HEK293 (cell line): ENCODE results near the gene BICRA.

ENCODE experiments used
- CTCF ChIA-PET: fragments of 350-600 bp; formaldehyde crosslinking; extraction: SDS; loops from one replicate; lab custom pipeline; 2021; ENCODE audit warnings: antibody characterized with exemption; lab: Yijun Ruan, JAX
- POLR2A ChIA-PET: fragments of 300-600 bp; formaldehyde crosslinking; extraction: SDS; loops from one replicate; lab custom pipeline; 2020; ENCODE audit warnings: antibody characterized with exemption, inconsistent platforms; lab: Yijun Ruan, JAX
- H3K27ac ChIP-seq: fragments of 200-500 bp; sonication (Bioruptor generic); 2 replicates; pipeline ENCODE4 v1.5.1; 2014; ENCODE audit warnings: low read depth, low read length, control low read depth, inconsistent platforms; ENCODE audit errors: extremely low read depth
- H3K36me3 ChIP-seq, 2 experiments: fragments of 200-500 bp in 1 of 2; sonication (Bioruptor generic) in 1 of 2; 1 replicate in 1 of 2; 2 replicates in 1 of 2; pipeline ENCODE4 v1.5.1; 2014 to 2017; ENCODE audit warnings: inconsistent platforms in 2 of 2, low read length in 2 of 2; ENCODE audit not compliant: control insufficient read depth in 2 of 2, insufficient read depth in 1 of 2
- H3K4me1 ChIP-seq: fragments of 200-500 bp; sonication (Bioruptor generic); 2 replicates; pipeline ENCODE4 v1.5.1; 2014; ENCODE audit warnings: mild to moderate bottlenecking, low read length, inconsistent platforms; ENCODE audit not compliant: control insufficient read depth, insufficient read depth
- H3K4me3 ChIP-seq: 2 replicates; pipeline ENCODE4 v1.5.1; 2011; ENCODE audit warnings: low read depth, mild to moderate bottlenecking, control low read depth, low read length, moderate library complexity
- H3K9me3 ChIP-seq: fragments of 200-500 bp; sonication (Bioruptor generic); 2 replicates; pipeline ENCODE4 v1.5.1; 2014; ENCODE audit warnings: low read depth, low read length, inconsistent platforms; ENCODE audit not compliant: control insufficient read depth, insufficient read depth
- KLF10 ChIP-seq: fragments of 450-650 bp; IDR thresholded peaks from 2 replicates; pipeline ENCODE4 v1.5.1; 2018; ENCODE audit warnings: missing biosample characterization, mild to moderate bottlenecking, missing genetic modification characterization
- SCRT1 ChIP-seq: fragments of 450-650 bp; formaldehyde crosslinking; IDR thresholded peaks from 2 replicates; pipeline ENCODE4 v1.5.1; 2016; ENCODE audit warnings: missing biosample characterization, missing genetic modification characterization, borderline replicate concordance
- SP7 ChIP-seq: fragments of 450-650 bp; formaldehyde crosslinking; IDR thresholded peaks from 2 replicates; pipeline ENCODE4 v1.5.1; 2016; ENCODE audit warnings: missing biosample characterization, missing genetic modification characterization
- WT1 ChIP-seq: fragments of 450-650 bp; formaldehyde crosslinking; IDR thresholded peaks from 2 replicates; pipeline ENCODE4 v1.5.1; 2016; ENCODE audit warnings: missing biosample characterization, missing genetic modification characterization
- YY1 ChIP-seq: fragments of 450-650 bp; formaldehyde crosslinking; IDR thresholded peaks from 2 replicates; pipeline ENCODE4 v1.5.1; 2018; ENCODE audit warnings: missing biosample characterization, missing genetic modification characterization
- ZFHX2 ChIP-seq: fragments of 450-650 bp; formaldehyde crosslinking; conservative IDR thresholded peaks from 2 replicates; pipeline ENCODE4 v1.5.1; 2016; ENCODE audit warnings: missing biosample characterization, missing genetic modification characterization
- ZNF112 ChIP-seq: fragments of 450-650 bp; formaldehyde crosslinking; IDR thresholded peaks from 2 replicates; pipeline ENCODE4 v1.5.0; 2017; ENCODE audit warnings: missing biosample characterization, missing genetic modification characterization
- ZNF121 ChIP-seq: fragments of 450-650 bp; formaldehyde crosslinking; IDR thresholded peaks from 2 replicates; pipeline ENCODE4 v1.5.1; 2016; ENCODE audit warnings: missing biosample characterization, missing genetic modification characterization
- ZNF138 ChIP-seq: fragments of 450-650 bp; formaldehyde crosslinking; IDR thresholded peaks from 2 replicates; pipeline ENCODE4 v1.5.1; 2016; ENCODE audit warnings: missing biosample characterization, missing genetic modification characterization, borderline replicate concordance
- ZNF19 ChIP-seq: fragments of 450-650 bp; formaldehyde crosslinking; IDR thresholded peaks from 2 replicates; pipeline ENCODE4; 2016; ENCODE audit warnings: missing biosample characterization, missing genetic modification characterization, low read depth
- ZNF2 ChIP-seq: fragments of 450-650 bp; formaldehyde crosslinking; IDR thresholded peaks from 2 replicates; pipeline ENCODE4 v1.5.1; 2016; ENCODE audit warnings: missing biosample characterization, missing genetic modification characterization
- ZNF211 ChIP-seq: fragments of 450-650 bp; formaldehyde crosslinking; IDR thresholded peaks from 2 replicates; pipeline ENCODE4 v1.5.1; 2016; ENCODE audit warnings: low read depth, missing biosample characterization, missing genetic modification characterization
- ZNF302 ChIP-seq: fragments of 450-650 bp; formaldehyde crosslinking; IDR thresholded peaks from 2 replicates; pipeline ENCODE4 v1.5.1; 2016; ENCODE audit warnings: missing biosample characterization, missing genetic modification characterization, low read depth
- ZNF433 ChIP-seq: fragments of 450-650 bp; formaldehyde crosslinking; IDR thresholded peaks from 2 replicates; pipeline ENCODE4 v1.5.1; 2016; ENCODE audit warnings: missing biosample characterization, missing genetic modification characterization, low read depth
- ZNF473 ChIP-seq: fragments of 450-650 bp; formaldehyde crosslinking; IDR thresholded peaks from 2 replicates; pipeline ENCODE4 v1.5.1; 2017; ENCODE audit warnings: missing biosample characterization, missing genetic modification characterization
- ZNF530 ChIP-seq: fragments of 450-650 bp; formaldehyde crosslinking; IDR thresholded peaks from 2 replicates; pipeline ENCODE4 v1.5.1; 2016; ENCODE audit warnings: low read depth, missing biosample characterization, missing genetic modification characterization
- ZNF623 ChIP-seq: fragments of 450-650 bp; formaldehyde crosslinking; IDR thresholded peaks from 2 replicates; pipeline ENCODE4 v1.5.1; 2016; ENCODE audit warnings: missing biosample characterization, missing genetic modification characterization
- ZNF654 ChIP-seq: fragments of 450-650 bp; formaldehyde crosslinking; IDR thresholded peaks from 2 replicates; pipeline ENCODE4 v1.5.1; 2016; ENCODE audit warnings: low read depth, missing biosample characterization, missing genetic modification characterization
- ZNF701 ChIP-seq: fragments of 450-650 bp; formaldehyde crosslinking; IDR thresholded peaks from 2 replicates; pipeline ENCODE4 v1.5.1; 2016; ENCODE audit warnings: missing biosample characterization, missing genetic modification characterization
- ZNF837 ChIP-seq: fragments of 450-650 bp; formaldehyde crosslinking; IDR thresholded peaks from 2 replicates; pipeline ENCODE4 v1.5.1; 2016; ENCODE audit warnings: missing biosample characterization, missing genetic modification characterization
- ZXDB ChIP-seq: fragments of 450-650 bp; formaldehyde crosslinking; IDR thresholded peaks from 2 replicates; pipeline ENCODE4 v1.5.1; 2016; ENCODE audit warnings: missing biosample characterization, missing genetic modification characterization
- TF ChIP-seq, protein P1 (sequence below): fragments of 450-650 bp; formaldehyde crosslinking; IDR thresholded peaks from 2 replicates; pipeline ENCODE4; 2016; ENCODE audit warnings: missing biosample characterization, missing genetic modification characterization
- TF ChIP-seq, protein P2 (sequence below): fragments of 450-650 bp; formaldehyde crosslinking; IDR thresholded peaks from 2 replicates; pipeline ENCODE4 v1.5.0; 2017; ENCODE audit warnings: missing biosample characterization, missing genetic modification characterization, borderline replicate concordance
- TF ChIP-seq, protein P3 (sequence below): fragments of 450-650 bp; formaldehyde crosslinking; IDR thresholded peaks from 2 replicates; pipeline ENCODE4 v1.5.1; 2016; ENCODE audit warnings: missing biosample characterization, missing genetic modification characterization
- TF ChIP-seq, protein P4 (sequence below): fragments of 450-650 bp; formaldehyde crosslinking; IDR thresholded peaks from 2 replicates; pipeline ENCODE4 v1.5.1; 2016; ENCODE audit warnings: missing biosample characterization, missing genetic modification characterization, low read depth
- TF ChIP-seq, protein P5 (sequence below): fragments of 450-650 bp; IDR thresholded peaks from 2 replicates; pipeline ENCODE4 v1.5.1; 2018; ENCODE audit warnings: missing biosample characterization, missing genetic modification characterization
- TF ChIP-seq, protein P6 (sequence below): fragments of 450-650 bp; formaldehyde crosslinking; IDR thresholded peaks from 2 replicates; pipeline ENCODE4 v1.5.1; 2016; ENCODE audit warnings: missing biosample characterization, missing genetic modification characterization

The BICRA gene

DNA sequence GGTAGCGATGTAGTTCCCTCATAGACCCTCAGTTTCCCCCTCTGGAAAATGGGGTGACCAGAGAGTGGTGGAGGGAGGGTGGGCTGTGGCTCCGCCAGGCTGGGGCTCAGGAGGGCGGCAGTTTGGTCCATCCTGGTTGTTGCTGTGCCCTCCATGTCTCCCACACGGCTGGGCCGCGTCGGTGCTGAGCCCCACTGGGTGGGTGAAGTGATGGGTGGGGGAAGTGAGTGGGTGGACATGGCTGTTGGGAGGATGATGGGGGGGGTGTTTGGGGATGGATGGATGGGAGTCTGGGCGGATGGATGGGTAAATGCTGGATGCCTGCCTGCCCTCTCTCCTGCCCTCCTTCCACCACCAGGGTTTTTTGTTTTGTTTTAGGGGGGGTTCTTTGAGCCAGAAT lies 87.7 kb downstream of the BICRA start (continued):
- TF ChIP-seq, protein P1, sequence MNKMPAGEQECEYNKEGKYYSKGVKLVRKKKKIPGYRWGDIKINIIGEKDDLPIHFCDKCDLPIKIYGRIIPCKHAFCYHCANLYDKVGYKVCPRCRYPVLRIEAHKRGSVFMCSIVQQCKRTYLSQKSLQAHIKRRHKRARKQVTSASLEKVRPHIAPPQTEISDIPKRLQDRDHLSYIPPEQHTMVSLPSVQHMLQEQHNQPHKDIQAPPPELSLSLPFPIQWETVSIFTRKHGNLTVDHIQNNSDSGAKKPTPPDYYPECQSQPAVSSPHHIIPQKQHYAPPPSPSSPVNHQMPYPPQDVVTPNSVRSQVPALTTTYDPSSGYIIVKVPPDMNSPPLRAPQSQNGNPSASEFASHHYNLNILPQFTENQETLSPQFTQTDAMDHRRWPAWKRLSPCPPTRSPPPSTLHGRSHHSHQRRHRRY = no peak
- TF ChIP-seq ZNF138 (tag by site-specific recombination) (no peak), YY1 (tag by site-specific recombination) (no peak), ZNF2 (no peak), ZNF530 (tag by site-specific recombination) (no peak), ZNF701 (tag by site-specific recombination) (no peak), WT1 (tag by site-specific recombination) (no peak), ZNF112 (tag by site-specific recombination) (no peak), ZNF433 (tag by site-specific recombination) (no peak), ZNF302 (tag by site-specific recombination) (no peak), SCRT1 (tag by site-specific recombination) (no peak), SP7 (tag by site-specific recombination) (no peak), ZXDB (no peak)
- TF ChIP-seq, protein P2, sequence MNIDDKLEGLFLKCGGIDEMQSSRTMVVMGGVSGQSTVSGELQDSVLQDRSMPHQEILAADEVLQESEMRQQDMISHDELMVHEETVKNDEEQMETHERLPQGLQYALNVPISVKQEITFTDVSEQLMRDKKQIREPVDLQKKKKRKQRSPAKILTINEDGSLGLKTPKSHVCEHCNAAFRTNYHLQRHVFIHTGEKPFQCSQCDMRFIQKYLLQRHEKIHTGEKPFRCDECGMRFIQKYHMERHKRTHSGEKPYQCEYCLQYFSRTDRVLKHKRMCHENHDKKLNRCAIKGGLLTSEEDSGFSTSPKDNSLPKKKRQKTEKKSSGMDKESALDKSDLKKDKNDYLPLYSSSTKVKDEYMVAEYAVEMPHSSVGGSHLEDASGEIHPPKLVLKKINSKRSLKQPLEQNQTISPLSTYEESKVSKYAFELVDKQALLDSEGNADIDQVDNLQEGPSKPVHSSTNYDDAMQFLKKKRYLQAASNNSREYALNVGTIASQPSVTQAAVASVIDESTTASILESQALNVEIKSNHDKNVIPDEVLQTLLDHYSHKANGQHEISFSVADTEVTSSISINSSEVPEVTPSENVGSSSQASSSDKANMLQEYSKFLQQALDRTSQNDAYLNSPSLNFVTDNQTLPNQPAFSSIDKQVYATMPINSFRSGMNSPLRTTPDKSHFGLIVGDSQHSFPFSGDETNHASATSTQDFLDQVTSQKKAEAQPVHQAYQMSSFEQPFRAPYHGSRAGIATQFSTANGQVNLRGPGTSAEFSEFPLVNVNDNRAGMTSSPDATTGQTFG (tag by site-specific recombination) = no peak
- TF ChIP-seq, protein P3, sequence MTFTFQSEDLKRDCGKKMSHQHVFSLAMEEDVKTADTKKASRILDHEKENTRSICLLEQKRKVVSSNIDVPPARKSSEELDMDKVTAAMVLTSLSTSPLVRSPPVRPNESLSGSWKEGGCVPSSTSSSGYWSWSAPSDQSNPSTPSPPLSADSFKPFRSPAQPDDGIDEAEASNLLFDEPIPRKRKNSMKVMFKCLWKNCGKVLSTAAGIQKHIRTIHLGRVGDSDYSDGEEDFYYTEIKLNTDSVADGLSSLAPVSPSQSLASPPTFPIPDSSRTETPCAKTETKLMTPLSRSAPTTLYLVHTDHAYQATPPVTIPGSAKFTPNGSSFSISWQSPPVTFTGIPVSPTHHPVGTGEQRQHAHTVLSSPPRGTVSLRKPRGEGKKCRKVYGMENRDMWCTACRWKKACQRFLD (tag by site-specific recombination) = no peak

DNA sequence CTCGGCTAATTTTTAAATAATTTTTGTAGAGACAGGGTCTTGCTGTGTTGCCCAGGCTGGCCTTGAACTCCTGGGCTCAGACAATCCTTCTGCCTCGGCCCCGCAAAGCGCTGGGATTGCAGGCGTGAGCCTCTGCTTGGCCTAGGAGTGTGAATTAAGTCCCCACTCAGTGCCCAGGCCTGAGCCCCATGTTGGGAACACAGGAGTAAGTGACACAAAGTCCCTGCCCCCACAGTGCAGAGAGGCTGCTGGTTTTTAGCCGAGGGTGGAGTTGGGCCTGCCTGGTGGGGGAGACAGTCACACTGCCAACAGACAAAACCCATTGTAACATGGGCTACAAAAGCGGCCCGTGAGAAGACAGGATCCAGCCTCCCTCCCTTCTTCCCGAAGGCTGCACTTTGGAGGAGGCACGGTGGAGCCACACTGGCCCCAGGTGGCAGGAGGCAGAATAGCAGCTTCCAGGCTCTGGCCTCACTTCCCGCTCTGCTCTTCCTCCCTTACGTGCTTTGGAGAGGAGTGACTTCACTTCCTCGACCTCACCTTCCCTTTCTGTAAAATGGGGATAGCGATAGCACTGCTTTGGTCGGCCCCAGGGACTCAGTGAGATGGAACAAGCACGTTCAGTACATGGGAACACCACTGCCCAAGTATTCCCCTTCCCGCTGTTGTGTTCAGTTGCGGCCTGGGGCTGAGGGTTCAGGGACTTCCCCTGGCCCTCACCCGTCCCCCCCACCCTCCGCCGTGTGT lies 89.1 kb downstream of the BICRA start:
- Histone ChIP-seq H3K27ac (0 out of 2 replicates have a peak overlapping the region, but pooled peaks have one; percentile 52), H3K36me3 (peaks cover 11 to 49% of the 10 kb centered on the region in 2 experiments; a peak in 2 of 3 replicates), H3K9me3 (no peaks in the 10 kb centered on the region), H3K4me1 (no peaks in the 10 kb centered on the region), H3K4me3 (no peak overlapping the region)
- ChIA-PET POLR2A (interaction anchor here (1.0 to 1.5 kb wide), 2 partner anchors 61 to 214 kb away, joined by 3 read pairs; partner anchors contain the start of gene KPTN), CTCF (interaction anchor here (0.6 to 6.4 kb wide), 20 partner anchors 9 to 709 kb away, joined by 3 to 102 read pairs (median 4); partner anchors contain the start of genes EHD2, KPTN and NOP53)
- TF ChIP-seq, protein P4, sequence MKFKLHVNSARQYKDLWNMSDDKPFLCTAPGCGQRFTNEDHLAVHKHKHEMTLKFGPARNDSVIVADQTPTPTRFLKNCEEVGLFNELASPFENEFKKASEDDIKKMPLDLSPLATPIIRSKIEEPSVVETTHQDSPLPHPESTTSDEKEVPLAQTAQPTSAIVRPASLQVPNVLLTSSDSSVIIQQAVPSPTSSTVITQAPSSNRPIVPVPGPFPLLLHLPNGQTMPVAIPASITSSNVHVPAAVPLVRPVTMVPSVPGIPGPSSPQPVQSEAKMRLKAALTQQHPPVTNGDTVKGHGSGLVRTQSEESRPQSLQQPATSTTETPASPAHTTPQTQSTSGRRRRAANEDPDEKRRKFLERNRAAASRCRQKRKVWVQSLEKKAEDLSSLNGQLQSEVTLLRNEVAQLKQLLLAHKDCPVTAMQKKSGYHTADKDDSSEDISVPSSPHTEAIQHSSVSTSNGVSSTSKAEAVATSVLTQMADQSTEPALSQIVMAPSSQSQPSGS (tag by site-specific recombination) = 0 out of 2 replicates have a peak, but pooled peaks have one; percentile 29
- no peak for TF ChIP-seq ZNF211 (tag by site-specific recombination)
- TF ChIP-seq, protein P5, sequence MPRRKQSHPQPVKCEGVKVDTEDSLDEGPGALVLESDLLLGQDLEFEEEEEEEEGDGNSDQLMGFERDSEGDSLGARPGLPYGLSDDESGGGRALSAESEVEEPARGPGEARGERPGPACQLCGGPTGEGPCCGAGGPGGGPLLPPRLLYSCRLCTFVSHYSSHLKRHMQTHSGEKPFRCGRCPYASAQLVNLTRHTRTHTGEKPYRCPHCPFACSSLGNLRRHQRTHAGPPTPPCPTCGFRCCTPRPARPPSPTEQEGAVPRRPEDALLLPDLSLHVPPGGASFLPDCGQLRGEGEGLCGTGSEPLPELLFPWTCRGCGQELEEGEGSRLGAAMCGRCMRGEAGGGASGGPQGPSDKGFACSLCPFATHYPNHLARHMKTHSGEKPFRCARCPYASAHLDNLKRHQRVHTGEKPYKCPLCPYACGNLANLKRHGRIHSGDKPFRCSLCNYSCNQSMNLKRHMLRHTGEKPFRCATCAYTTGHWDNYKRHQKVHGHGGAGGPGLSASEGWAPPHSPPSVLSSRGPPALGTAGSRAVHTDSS = peak; percentile 73
- TF ChIP-seq KLF10 = no peak
- TF ChIP-seq ZNF473 = no peak
- TF ChIP-seq ZNF654 (tag by site-specific recombination) = peak; percentile 93
- TF ChIP-seq ZNF19 (tag by site-specific recombination) = no peak
- peak; percentile 27; the same call in 1 of the 2 replicates for TF ChIP-seq ZNF623 (tag by site-specific recombination)
- peak; percentile 62; the same call in 1 of the 2 replicates for TF ChIP-seq SP7 (tag by site-specific recombination)
- TF ChIP-seq ZNF837 (tag by site-specific recombination) = no peak
- TF ChIP-seq, protein P6, sequence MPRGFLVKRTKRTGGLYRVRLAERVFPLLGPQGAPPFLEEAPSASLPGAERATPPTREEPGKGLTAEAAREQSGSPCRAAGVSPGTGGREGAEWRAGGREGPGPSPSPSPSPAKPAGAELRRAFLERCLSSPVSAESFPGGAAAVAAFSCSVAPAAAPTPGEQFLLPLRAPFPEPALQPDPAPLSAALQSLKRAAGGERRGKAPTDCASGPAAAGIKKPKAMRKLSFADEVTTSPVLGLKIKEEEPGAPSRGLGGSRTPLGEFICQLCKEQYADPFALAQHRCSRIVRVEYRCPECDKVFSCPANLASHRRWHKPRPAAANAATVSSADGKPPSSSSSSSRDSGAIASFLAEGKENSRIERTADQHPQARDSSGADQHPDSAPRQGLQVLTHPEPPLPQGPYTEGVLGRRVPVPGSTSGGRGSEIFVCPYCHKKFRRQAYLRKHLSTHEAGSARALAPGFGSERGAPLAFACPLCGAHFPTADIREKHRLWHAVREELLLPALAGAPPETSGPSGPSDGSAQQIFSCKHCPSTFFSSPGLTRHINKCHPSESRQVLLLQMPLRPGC = no peak
- peak; percentile 21; the same call in 1 of the 2 replicates for TF ChIP-seq ZFHX2 (tag by site-specific recombination)
- peak; percentile 98 for TF ChIP-seq ZNF121
